ENCODE measurements around the gene GFOD2. TPM values are rescaled to one million over a fixed set of nuclear protein-coding genes. Genes with fewer than 3 reads are reported as not detected.

The GFOD2 gene
- total and polyA plus RNA-seq, 2 of the 13 experiments (the other 11 are each of a cell fraction or from before 2014, with no cell fraction given), result 11.1 to 17.2 TPM

DNA sequence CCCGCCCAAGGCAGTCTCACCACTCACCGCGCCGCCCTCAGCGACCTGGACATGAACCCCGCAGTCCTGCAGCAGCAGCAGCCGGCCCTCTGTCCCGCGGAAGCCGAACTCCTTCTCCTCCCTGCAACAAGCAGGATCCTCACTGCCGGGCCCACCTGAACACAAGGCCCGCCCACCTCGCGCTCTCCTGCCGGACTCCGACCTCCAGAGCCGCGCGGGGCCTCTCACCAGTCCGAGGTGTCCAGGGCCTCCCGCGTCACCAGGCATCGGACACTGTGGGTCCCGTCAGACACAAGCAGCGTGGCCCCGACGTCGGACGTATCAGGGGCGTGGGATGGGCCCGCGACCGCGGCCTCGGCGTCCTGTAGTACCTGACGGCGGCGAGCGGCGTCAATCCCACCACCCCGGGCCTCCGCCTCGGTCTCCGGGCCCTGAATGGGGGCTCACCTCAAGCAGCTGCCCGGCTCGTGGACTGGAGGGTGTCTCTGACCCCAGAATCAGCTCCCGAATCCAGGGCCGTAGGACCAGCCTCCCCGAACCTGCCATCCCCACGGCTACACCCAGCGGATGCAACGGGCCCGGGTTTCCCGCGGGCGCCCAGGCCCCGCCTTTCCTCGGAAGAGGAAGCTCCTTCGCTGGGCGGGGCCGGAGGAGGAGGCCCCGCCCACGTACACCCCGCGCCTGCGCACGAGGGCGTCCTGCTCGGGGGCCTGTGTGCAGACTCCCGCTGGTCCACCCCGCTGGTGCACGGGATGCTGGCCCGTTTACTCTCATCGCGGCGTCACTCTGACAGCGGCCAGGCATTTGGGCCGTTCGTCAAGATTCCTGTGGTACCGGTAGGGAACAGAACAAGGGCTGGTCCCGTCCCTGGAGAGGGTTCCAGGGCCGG lies 59.2 kb downstream of the GFOD2 start, which contains the start of gene ACD:
Gene ACD, minus strand, starts transcription at position 586 of the 889 bp plus-strand sequence. Its CDS starts 40 bp downstream, at position 546.
- TSS peak; percentile 85 for BruUV-seq (replicated peaks)
- POLR2A ChIA-PET, result interaction anchor here (0.6 to 2.0 kb wide), 21 partner anchors 9 to 425 kb away, joined by 3 to 14 read pairs (median 3); partner anchors contain the start of genes ATP6V0D1, CTCF, HSD11B2 and LCAT
- in situ Hi-C loops (cut with HindIII; ENCODE audit: extremely low pct_ligation_motif_present, low pct_unique_long_range_greater_than_20kb), result loop anchor here (10.0 kb wide), 1 partner anchor 275 kb away; the partner anchor contains the start of genes CTRL and PSMB10
- peak; percentile 90 for TF ChIP-seq DMAP1 (CRISPR knock-in tag; IDR thresholded peaks at IDR 0.05)
- TF ChIP-seq, protein P1, sequence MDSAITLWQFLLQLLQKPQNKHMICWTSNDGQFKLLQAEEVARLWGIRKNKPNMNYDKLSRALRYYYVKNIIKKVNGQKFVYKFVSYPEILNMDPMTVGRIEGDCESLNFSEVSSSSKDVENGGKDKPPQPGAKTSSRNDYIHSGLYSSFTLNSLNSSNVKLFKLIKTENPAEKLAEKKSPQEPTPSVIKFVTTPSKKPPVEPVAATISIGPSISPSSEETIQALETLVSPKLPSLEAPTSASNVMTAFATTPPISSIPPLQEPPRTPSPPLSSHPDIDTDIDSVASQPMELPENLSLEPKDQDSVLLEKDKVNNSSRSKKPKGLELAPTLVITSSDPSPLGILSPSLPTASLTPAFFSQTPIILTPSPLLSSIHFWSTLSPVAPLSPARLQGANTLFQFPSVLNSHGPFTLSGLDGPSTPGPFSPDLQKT (CRISPR knock-in tag; IDR thresholded peaks at IDR 0.05; ENCODE audit: borderline replicate concordance), result 0 out of 2 replicates have a peak, but pooled peaks have one; percentile 41
- TF ChIP-seq U2AF1 (optimal IDR thresholded peaks at IDR 0.05; ENCODE audit: low read depth, low read length), result peak; percentile 63
- no peak for TF ChIP-seq MBD4 (IDR thresholded peaks at IDR 0.05; ENCODE audit: borderline replicate concordance, low read length)
- TF ChIP-seq ZBTB21 (CRISPR knock-in tag; IDR thresholded peaks at IDR 0.05), result 0 out of 2 replicates have a peak, but pooled peaks have one; percentile 10
- no peak for TF ChIP-seq SRSF4 (IDR thresholded peaks at IDR 0.05; ENCODE audit: low read depth, low read length, poor library complexity, severe bottlenecking)
- TF ChIP-seq ZNF720 (CRISPR knock-in tag; IDR thresholded peaks at IDR 0.05), result no peak; the same call in 1 of the 2 replicates
- no peak for TF ChIP-seq PAX8 (CRISPR knock-in tag; IDR thresholded peaks at IDR 0.05; ENCODE audit: borderline replicate concordance)
- TF ChIP-seq TSC22D2 (CRISPR knock-in tag; IDR thresholded peaks at IDR 0.05; ENCODE audit: borderline replicate concordance), result no peak
- TF ChIP-seq CEBPG (CRISPR knock-in tag; IDR thresholded peaks at IDR 0.05), result no peak
- no peak for TF ChIP-seq REXO4 (CRISPR knock-in tag; IDR thresholded peaks at IDR 0.05; ENCODE audit: borderline replicate concordance)
- peak; percentile 13; the same call in 1 of the 2 replicates for TF ChIP-seq ARID5B (CRISPR knock-in tag; IDR thresholded peaks at IDR 0.05)
- 0 out of 2 replicates have a peak, but pooled peaks have one; percentile 13 for TF ChIP-seq HOMEZ (CRISPR knock-in tag; IDR thresholded peaks at IDR 0.05; ENCODE audit: low read depth)
- peak; percentile 73; the same call in 1 of the 2 replicates for TF ChIP-seq ESRRA (CRISPR knock-in tag; IDR thresholded peaks at IDR 0.05; ENCODE audit: low read depth)
- TF ChIP-seq ZMAT5 (CRISPR knock-in tag; IDR thresholded peaks at IDR 0.05; ENCODE audit: borderline replicate concordance, low read depth), result no peak
- peak; percentile 89 for TF ChIP-seq ZNF274 (CRISPR knock-in tag; IDR thresholded peaks at IDR 0.05)

More for the DNA sequence above, 59.2 kb downstream of the GFOD2 start, which contains the start of gene ACD:
- peaks cover 11% of the 10 kb centered on the region for H3K79me2 ChIP-seq (ENCODE audit: insufficient read depth, low read length)
- WGBS (ENCODE audit: low lambda C conversion rate), result under 1% methylated on average over 32 of the region's 83 CpGs
- peaks cover 6 to 13% of the 10 kb centered on the region in 2 experiments; a peak in 4 of 5 replicates for H3K36me3 ChIP-seq (replicated peaks in 1 of 2; ENCODE audit: control insufficient read depth in 1 of 2, insufficient read depth in 2 of 2, low read length in 2 of 2)
- ATAC-seq, result peak; percentile 75
- no peak for FAIRE-seq
- CTCF ChIA-PET (ENCODE audit: low intra/inter-chr PET ratio, low total read pairs), result no interaction called here
- H3K4me3 ChIP-seq (replicated peaks in 1 of 3; ENCODE audit: insufficient read depth in 1 of 3, low read depth in 2 of 3, low read length in 3 of 3), result peak within 1 kb of the TSS; percentile 73 to 94 (median 93)
- H3K9me3 ChIP-seq (ENCODE audit: low read length), result no peaks in the 10 kb centered on the region
- H3K9ac ChIP-seq (ENCODE audit: insufficient read depth, low read depth, low read length), result peak within 1 kb of the TSS; percentile 87
- H4K20me1 ChIP-seq (ENCODE audit: insufficient read depth, low read length), result 0 out of 2 replicates have a peak, but pooled peaks cover 3% of the 10 kb centered on the region
- DNase-seq (ENCODE audit: low spot score), result peak; percentile 89
- peak within 1 kb of the TSS; percentile 87 for H3K27ac ChIP-seq (ENCODE audit: extremely low read length, insufficient read depth, low read length)
- H2AFZ ChIP-seq (ENCODE audit: low read length), result peak within 1 kb of the TSS; percentile 83
- H3K27me3 ChIP-seq (ENCODE audit: control insufficient read depth in 1 of 2, insufficient read depth in 2 of 2, low read length in 2 of 2), result no peaks in the 10 kb centered on the region; a peak in 1 of 5 replicates
- H3K4me1 ChIP-seq (ENCODE audit: insufficient read depth, low read length), result peaks cover 14% of the 10 kb centered on the region
- intact Hi-C loops (cut with micrococcal nuclease; ENCODE audit: unreplicated experiment), result no loop called here
- peak within 1 kb of the TSS; percentile 94 for H3K4me2 ChIP-seq (ENCODE audit: low read depth, low read length)
